AG08395 (cell line): ENCODE measurements around the gene DYNLL1.
"Not testable (repeated sequence)": the region's sequence is repeated elsewhere in the genome, so short reads cannot be mapped to it uniquely, and the experiment has no call there.

ENCODE experiments used
- DNase-seq: peaks from one replicate; pipeline ENCODE4 v3.0.0; 2012; ENCODE audit warnings: mixed read lengths, low spot score

Gene DYNLL1

GRCh38 chr12:120495731-120496412, at the start of gene DYNLL1:
DYNLL1 (plus strand) TSS chr12:120496113; CDS start chr12:120496422, 309 bp downstream.
- peak; percentile 99 for DNase-seq

DNA sequence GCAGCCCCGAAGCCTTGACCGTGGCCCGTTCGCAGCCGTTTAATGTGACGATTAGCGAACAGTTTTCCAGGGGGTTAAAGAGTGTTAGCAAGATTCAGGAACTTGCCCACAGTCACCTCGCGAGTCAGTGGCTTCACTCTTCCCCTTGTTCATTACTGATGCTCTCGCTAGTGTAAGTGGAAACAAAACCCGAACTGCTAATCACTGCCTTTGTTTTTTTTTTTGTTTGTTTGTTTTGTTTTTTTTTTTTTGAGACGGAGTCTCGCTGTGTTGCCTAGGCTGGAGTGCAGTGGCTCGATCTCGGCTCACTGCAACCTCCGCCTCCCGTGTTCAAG, 49.1 kb upstream of the DYNLL1 start:
- DNase-seq = not testable (repeated sequence)

GRCh38 chr12:120447992-120448391, 47.9 kb upstream of the DYNLL1 start:
- no peak for DNase-seq

- not testable (repeated sequence) for DNase-seq
Observed at GRCh38 chr12:120452524-120452923, 43.4 kb upstream of the DYNLL1 start.

GRCh38 chr12:120453060-120453750, 42.7 kb upstream of the DYNLL1 start:
- no peak for DNase-seq

DNA sequence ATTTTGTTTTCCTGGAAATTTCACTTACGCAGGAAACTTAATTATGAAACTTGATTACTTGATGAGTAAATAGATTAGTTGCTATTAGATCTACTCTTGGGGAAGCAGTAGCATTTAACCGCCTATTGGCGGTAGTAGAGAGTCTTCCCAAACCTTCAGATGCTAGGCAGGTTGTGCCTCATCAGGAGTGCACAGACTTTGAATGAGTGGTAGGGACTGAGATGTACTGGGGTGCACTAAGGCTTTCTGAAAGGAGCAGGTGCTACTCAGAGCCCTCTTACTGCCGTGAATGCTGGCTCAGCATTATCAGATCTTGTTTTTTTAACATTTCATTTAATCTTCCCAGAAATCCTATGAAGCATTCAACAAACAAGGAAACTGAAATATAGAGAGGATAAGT, 41.9 kb upstream of the DYNLL1 start:
- DNase-seq = peak; percentile 51

DNA sequence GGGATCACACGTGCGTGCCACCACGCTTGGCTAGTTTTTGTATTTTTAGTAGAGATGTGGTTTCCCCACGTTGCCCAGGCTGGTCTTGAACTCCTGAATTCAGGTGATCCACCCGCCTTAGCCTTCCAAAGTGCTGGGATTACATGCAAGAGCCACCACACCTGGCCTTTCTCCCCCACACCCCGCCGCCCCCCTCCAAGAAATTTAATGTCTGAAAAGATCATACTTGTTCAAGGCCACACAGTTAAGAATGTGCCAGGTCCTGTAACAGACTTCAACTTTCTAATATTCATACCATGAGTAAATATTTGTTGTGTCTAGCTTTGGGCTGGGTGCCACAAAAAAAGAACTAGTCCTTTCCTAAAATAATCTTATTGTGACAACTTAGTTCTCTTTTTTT, 40.6 kb upstream of the DYNLL1 start:
- no peak for DNase-seq

GRCh38 chr12:120457133-120457532, 38.8 kb upstream of the DYNLL1 start:
- no peak for DNase-seq

GRCh38 chr12:120460157-120460556, 35.8 kb upstream of the DYNLL1 start:
- no peak for DNase-seq

DNA sequence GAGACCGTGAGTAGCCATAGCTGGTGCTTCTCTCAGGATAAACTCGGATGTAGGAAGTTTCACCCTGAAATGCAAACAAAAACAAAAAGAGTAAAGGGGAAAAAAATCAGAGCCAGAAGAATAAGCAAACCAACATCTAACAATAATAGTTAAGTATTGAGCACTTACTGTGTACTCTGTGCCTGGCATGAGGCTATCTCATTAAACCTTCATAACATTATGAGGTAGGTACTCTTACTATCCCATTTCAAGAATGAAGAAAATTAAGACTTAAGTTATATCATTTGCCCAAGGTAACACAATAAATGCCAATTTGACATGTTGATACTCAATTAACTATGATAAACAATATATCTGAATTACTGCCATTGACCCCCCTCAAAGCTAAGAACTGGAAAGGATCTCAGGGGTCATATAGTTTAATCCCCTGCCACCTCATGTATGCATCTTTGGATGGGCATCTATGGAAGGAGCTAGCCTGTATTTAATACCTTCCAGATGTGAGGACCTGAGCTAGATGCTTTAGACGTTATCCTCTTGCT, 33.7 kb upstream of the DYNLL1 start:
- no peak for DNase-seq

- DNase-seq = no peak
Observed at GRCh38 chr12:120463712-120464111, 32.2 kb upstream of the DYNLL1 start.

DNA sequence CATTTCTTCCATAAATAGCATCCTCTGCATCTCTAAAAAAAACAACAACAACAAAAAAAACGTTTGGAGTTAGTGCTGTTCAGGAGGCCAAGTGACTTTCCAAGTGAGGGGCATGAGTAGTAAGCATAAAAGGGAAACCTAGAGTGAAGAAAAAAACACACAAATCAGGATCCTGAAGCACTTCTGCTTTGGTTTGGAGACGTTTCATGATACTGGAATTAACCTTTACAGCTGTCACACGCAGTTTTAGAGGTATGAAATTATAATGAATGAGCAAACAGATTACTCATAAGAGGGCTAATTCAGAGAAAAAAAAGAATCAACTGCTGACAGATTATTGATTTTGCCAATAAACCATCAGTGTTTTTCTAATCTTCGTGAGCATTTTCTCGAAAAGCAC, 30.2 kb upstream of the DYNLL1 start:
- DNase-seq = no peak

DNA sequence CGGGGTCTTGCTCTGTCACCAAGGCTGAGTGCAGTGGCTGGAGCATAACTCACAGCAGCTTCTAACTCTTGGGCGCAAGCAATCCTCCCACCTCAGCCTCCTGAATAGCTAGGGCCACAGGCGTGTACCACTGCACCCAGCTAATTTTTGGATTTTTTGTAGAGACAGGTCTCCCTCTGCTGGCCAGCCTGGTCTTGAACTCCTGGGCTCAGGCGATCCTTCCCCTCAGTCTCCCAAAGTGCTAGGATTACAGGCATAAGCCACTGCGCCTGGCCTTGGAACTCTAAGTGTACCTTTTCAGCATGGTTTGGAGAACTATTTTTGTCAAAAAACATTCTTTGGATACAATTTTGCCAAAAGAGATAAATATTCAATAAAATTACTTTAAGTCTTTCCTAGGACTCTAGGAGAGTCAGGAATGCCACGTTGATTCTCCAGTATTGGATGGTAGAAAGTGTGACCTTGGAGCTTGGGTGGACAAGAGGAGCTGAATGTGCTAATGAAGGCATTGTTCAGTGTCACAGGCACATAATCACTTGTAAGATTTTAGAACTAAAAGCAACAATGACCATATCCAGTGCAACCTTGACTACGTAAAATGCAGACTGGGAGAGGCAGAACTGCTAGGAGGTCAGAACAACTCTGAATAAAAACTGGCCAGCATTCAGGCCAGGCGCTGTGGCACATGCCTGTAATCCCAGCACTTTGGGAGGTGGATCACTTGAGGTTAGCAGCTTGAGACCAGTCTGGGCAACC, 29.2 kb upstream of the DYNLL1 start:
- DNase-seq = no peak

DNA sequence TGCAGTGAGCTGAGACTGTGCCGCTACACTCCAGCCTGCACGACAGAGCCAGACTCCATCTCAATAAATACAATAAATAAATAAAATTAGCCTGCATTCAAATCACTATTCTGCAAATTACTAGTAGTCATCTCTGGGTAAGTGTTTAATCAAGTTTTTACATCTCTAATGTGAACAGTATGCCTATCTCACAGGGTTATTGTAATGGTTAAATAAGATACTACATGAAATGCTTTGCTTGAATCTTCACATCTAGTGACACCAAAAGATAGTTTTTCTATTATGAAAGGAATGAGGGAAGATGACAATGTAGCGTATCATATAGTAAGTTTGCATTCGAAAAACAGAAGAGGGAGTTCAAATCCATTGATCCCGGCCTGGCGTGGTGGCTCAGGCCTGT, 28.5 kb upstream of the DYNLL1 start:
- DNase-seq = no peak

DNA sequence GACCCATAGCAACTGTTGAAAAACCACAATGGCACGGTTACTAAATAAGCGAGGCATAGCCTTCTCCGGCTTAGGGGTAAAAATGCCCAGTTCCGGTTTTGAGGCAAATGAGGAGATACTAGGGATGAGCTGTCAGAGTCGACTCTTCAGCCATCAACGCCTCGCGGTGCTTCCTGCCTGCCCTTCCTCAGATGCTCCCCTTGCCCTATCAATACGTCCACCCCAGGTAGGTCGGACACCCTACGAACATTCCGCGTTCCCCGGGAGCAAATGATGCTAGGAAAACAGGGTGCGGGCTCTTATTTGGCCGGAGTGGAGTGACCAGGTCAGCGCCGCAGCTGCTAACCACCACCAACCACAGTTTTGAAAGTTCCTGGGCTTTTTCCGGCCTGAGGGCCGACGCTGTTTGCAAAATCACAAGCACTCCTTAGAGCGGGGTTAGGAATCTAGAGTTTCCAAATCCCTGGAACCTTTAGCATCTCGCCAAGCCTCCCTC, 27.5 kb upstream of the DYNLL1 start:
- DNase-seq = peak; percentile 50

- DNase-seq = no peak
Observed at GRCh38 chr12:120468821-120469449, 27.0 kb upstream of the DYNLL1 start.

DNA sequence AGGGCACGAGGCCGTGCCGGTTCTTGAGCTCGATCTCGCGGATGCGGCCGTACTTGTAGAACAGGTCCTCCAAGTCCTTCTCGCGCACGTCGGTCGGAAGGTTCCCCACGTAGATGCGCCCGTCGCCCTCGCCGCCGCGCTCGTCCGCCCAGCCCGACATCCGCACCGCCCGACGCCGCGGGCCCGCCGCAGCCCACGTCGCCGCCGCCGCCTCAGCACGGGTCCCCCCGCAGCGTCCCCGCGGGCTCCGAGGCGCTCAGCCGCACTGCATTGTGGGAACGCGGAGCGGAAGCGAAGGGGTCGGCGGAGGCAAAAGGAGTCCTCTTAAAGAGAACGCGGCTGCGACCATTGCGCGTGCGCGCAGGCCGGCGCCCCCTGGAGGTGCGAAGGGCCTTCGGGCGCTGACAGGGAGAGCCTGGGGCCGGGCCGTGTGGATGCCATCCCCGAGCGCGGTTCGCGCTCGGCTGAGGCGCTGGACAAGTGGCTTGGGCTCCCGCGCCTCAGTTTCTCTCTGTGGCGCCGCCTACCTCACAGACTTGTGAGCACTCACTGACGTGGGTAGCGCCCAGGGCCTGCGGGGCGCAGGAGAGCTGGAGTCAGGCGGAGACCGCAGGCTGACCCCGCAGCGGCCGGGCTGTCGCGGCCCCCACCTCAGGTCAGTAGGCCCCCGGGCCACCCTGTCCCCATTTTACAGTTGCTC, 26.3 kb upstream of the DYNLL1 start, which contains the start of gene SRSF9:
TSS of gene SRSF9 (minus strand) at position 299 of the 700 bp plus-strand sequence. CDS start at position 160, 139 bp downstream.
- peak; percentile 100 for DNase-seq

GRCh38 chr12:120470150-120470784, 25.6 kb upstream of the DYNLL1 start:
- DNase-seq = peak; percentile 22

- no peak for DNase-seq
Observed at GRCh38 chr12:120472521-120472920, 23.4 kb upstream of the DYNLL1 start.

DNA sequence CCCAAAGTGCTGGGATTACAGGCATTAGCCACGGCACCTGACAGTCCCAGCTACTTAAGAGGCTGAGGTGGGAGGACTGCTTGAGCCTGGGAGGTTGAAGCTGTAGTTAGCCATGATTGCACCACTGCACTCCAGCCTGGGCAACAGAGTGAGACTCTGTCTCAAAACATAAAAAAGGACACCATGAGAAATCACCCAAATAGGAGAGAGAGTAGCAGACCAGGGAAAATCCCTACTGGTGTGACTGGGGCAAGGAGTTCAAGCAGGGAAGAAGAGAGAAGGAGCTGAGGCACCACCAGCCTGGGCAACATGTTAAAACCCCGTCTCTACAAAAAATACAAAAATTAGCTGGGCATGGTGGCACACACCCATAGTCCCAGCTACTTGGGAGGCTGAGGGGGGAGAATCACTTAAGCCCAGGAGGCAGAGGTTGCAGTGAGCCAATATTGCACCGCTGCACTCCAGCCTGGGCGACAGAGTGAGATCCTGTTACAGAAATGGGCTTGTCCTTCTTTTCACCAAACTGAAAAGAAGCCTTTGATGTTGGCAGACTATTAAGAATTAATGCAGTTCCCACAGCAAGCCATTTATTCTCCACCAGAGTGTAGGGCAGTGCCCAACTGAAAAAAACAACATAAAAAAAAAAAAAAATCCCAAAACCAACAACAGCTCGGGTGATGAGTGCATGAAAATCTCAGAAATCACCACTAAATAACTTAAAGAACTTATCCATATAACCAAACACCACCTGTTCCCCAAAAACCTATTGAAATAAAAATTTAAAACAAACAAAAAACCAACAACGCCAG, 21.9 kb upstream of the DYNLL1 start:
- no peak for DNase-seq
